Heart left ventricle (tissue), 13 donors: ENCODE results near the gene MDFIC.

Source experiments
- CTCF ChIP-seq, 12 donors: fragments of 200-600 bp; sonication (generic) in 4 of 12; IDR thresholded peaks; one replicate each; pipeline versions ENCODE4 v1.5.0 to v1.8.0; 2018 to 2022; ENCODE audit warnings: antibody characterized with exemption in 12 of 12, mild to moderate bottlenecking in 5 of 12
- POLR2A ChIP-seq, 2 donors: fragments of 450-650 bp; IDR thresholded peaks; one replicate each; pipeline ENCODE4 v1.6.1; 2017; ENCODE audit warnings: antibody characterized with exemption in 2 of 2, mild to moderate bottlenecking in 2 of 2, moderate library complexity in 2 of 2
- donor health status: ischemic (EF 13 %, LVEDD 7.1; RV severe dilation, severe dysfunction).
- donor health status: DM: no; HTN: yes; CAD: no.
- donor health status: DM: no; HTN: no; CAD: no.
- donor health status: ischemic (EF 25% LVEDD 6.9; RV normal size, moderate dysfunction).
- donor health status: ischemic (EF 25% LVEDD 5.7; RV mildly dilated, moderate dysfunction).
- donor health status: ischemic (EF 35%, LVEDD 5.7; RV mildly dilated, moderate dysfunction).
- donor health status: nonischemic (EF 11% LVEDD 7.7; RV severe dilation, severe dysfunction).
- donor health status: DM: yes; HTN: yes; CAD: no.
- donor health status: PGD.
- donor health status: ischemic (EF 29% LVEDD 5.4; RV normal size, mild dysfunction).
- donor health status: nonischemic (EF 23%, LVEDD 6.1; RV moderate dilation, normal function).

GRCh38 chr7:114957444-114957843, 35.5 kb downstream of the MDFIC start:
- no peak for TF ChIP-seq POLR2A (IDR thresholded peaks at IDR 0.05)
- TF ChIP-seq CTCF (IDR thresholded peaks at IDR 0.05) = no peak
